DND-41 (cell line): ENCODE results near the gene TCL1B.

Experiments used
- ATAC-seq: fragments of 200-7000 bp; cut with Tn5 transposase; 3 replicates; pipeline ENCODE4 v1.9.1; 2021; ENCODE audit warnings: low read depth; ENCODE audit not compliant: insufficient read depth
- DNase-seq: peaks from one replicate; pipeline ENCODE4 v3.0.0-alpha.2; 2020
- H2AFZ ChIP-seq: 2 replicates; pipeline ENCODE4 v1.6.0; 2012; ENCODE audit warnings: low read depth, low read length
- H3K27ac ChIP-seq: 2 replicates; pipeline ENCODE4 v1.5.1; 2012; ENCODE audit warnings: low read length, inconsistent platforms
- H3K27me3 ChIP-seq: fragments of 200-600 bp; sonication (generic); 2 replicates; pipeline ENCODE4 v1.6.0; 2012; ENCODE audit warnings: low read length, mild to moderate bottlenecking, inconsistent platforms; ENCODE audit not compliant: insufficient read depth, poor library complexity
- H3K36me3 ChIP-seq: 2 replicates; pipeline ENCODE4 v1.5.1; 2012; ENCODE audit warnings: low read length, inconsistent platforms; ENCODE audit not compliant: insufficient read depth
- H3K4me1 ChIP-seq: 2 replicates; pipeline ENCODE4 v1.5.1; 2012; ENCODE audit warnings: mild to moderate bottlenecking, low read length; ENCODE audit not compliant: insufficient read depth
- H3K4me2 ChIP-seq: 2 replicates; pipeline ENCODE4 v1.6.0; 2012; ENCODE audit warnings: mild to moderate bottlenecking, moderate library complexity, low read length, inconsistent platforms; ENCODE audit not compliant: insufficient read depth
- H3K4me3 ChIP-seq, 2 experiments: fragments of 200-600 bp in 1 of 2; shearing (Covaris generic) in 1 of 2; 2 replicates each; pipeline ENCODE4 v1.5.1; 2012 to 2016; ENCODE audit warnings: inconsistent platforms in 2 of 2, low read length in 2 of 2, mild to moderate bottlenecking in 2 of 2, low read depth in 1 of 2, moderate library complexity in 1 of 2
- H3K79me2 ChIP-seq: 2 replicates; pipeline ENCODE4 v1.6.0; 2012; ENCODE audit warnings: low read length, inconsistent platforms; ENCODE audit not compliant: insufficient read depth
- H3K9ac ChIP-seq: 2 replicates; pipeline ENCODE4 v1.6.0; 2012; ENCODE audit warnings: low read depth, mild to moderate bottlenecking, inconsistent platforms, low read length, moderate library complexity
- H3K9me3 ChIP-seq: 2 replicates; pipeline ENCODE4 v1.5.1; 2012; ENCODE audit warnings: low read length, moderate library complexity, mild to moderate bottlenecking, inconsistent platforms; ENCODE audit not compliant: insufficient read depth, severe bottlenecking
- H4K20me1 ChIP-seq: 2 replicates; pipeline ENCODE4 v1.6.0; 2012; ENCODE audit warnings: low read length; ENCODE audit not compliant: insufficient read depth
- CTCF ChIP-seq: IDR thresholded peaks from 2 replicates; pipeline ENCODE4 v1.5.1; 2012; ENCODE audit warnings: borderline replicate concordance, low read length, moderate library complexity, mild to moderate bottlenecking; ENCODE audit not compliant: poor library complexity, severe bottlenecking; ENCODE audit errors: extremely low read depth
- EZH2 ChIP-seq: IDR thresholded peaks from 3 replicates; pipeline ENCODE4 v1.6.1; 2012; ENCODE audit warnings: borderline replicate concordance, low read depth, mild to moderate bottlenecking, moderate library complexity, low read length, inconsistent platforms; ENCODE audit not compliant: severe bottlenecking

The TCL1B gene

GRCh38 chr14:95739356-95739755 is 53.1 kb downstream of the TCL1B start:
- Histone ChIP-seq H3K9me3 (no peaks in the 10 kb centered on the region), H3K27me3 (no peaks in the 10 kb centered on the region), H3K36me3 (no peaks in the 10 kb centered on the region), H3K4me1 (no peaks in the 10 kb centered on the region), H3K27ac (no peak overlapping the region), H4K20me1 (no peaks in the 10 kb centered on the region), H3K4me3 (no peak overlapping the region), H3K9ac (no peak overlapping the region), H2AFZ (no peak overlapping the region), H3K79me2 (no peaks in the 10 kb centered on the region), H3K4me2 (no peak overlapping the region)
- ATAC-seq (no peak), DNase-seq (no peak)
- TF ChIP-seq CTCF, result no peak
- no peak for TF ChIP-seq EZH2

- Histone ChIP-seq H3K4me2 (no peak overlapping the region), H3K9me3 (no peaks in the 10 kb centered on the region), H3K27me3 (no peaks in the 10 kb centered on the region), H3K36me3 (no peaks in the 10 kb centered on the region), H3K9ac (no peak overlapping the region), H3K4me3 (no peak overlapping the region), H3K79me2 (no peaks in the 10 kb centered on the region), H3K4me1 (no peaks in the 10 kb centered on the region), H4K20me1 (no peaks in the 10 kb centered on the region), H3K27ac (no peak overlapping the region), H2AFZ (no peak overlapping the region)
- ATAC-seq (no peak; the same call in 2 of the 3 replicates), DNase-seq (no peak)
- TF ChIP-seq CTCF (no peak), EZH2 (no peak)
Measured at GRCh38 chr14:95741038-95741490, 54.8 kb downstream of the TCL1B start.

GRCh38 chr14:95741781-95742180 is 55.6 kb downstream of the TCL1B start:
- ATAC-seq (no peak), DNase-seq (no peak)

More at GRCh38 chr14:95741781-95742180, 55.6 kb downstream of the TCL1B start:
- Histone ChIP-seq H2AFZ (no peak overlapping the region), H3K79me2 (no peaks in the 10 kb centered on the region), H3K27ac (no peak overlapping the region), H3K4me2 (no peak overlapping the region), H3K9me3 (no peaks in the 10 kb centered on the region), H3K9ac (no peak overlapping the region), H3K4me3 (no peak overlapping the region), H3K27me3 (no peaks in the 10 kb centered on the region), H3K4me1 (no peaks in the 10 kb centered on the region), H4K20me1 (no peaks in the 10 kb centered on the region), H3K36me3 (no peaks in the 10 kb centered on the region)
- TF ChIP-seq CTCF (no peak), EZH2 (no peak)
